HG03460 (cell line): ENCODE measurements around the gene SLK.

Source experiments
- ATAC-seq: cut with Tn5 transposase; IDR thresholded peaks from one replicate; pipeline ENCODE4 v1.9.1; 2021; ENCODE audit not compliant: unreplicated experiment

The SLK gene

DNA sequence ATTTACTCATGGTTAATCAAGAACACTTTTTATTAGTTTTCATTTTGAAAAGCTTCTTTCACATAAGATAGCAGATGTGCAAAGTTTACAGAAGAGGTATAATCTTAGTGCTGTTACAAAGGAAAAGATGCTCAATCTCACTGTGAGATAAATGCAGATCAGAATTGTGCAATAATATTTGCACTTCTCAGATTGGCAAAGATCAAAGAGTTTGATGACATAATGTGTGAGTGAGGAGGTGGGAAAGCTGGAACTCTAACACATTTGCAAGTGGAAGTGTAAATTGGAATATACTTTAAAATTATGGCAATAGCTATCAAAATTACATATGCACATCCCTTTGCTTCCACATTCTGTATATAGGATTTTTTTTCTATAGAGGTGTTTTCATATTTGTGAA, 27.4 kb upstream of the SLK start:
- ATAC-seq: no peak

- ATAC-seq: no peak
Measured at GRCh38 chr10:103941801-103942200, 25.1 kb upstream of the SLK start.

GRCh38 chr10:103942866-103943265, 24.1 kb upstream of the SLK start:
- no peak for ATAC-seq

DNA sequence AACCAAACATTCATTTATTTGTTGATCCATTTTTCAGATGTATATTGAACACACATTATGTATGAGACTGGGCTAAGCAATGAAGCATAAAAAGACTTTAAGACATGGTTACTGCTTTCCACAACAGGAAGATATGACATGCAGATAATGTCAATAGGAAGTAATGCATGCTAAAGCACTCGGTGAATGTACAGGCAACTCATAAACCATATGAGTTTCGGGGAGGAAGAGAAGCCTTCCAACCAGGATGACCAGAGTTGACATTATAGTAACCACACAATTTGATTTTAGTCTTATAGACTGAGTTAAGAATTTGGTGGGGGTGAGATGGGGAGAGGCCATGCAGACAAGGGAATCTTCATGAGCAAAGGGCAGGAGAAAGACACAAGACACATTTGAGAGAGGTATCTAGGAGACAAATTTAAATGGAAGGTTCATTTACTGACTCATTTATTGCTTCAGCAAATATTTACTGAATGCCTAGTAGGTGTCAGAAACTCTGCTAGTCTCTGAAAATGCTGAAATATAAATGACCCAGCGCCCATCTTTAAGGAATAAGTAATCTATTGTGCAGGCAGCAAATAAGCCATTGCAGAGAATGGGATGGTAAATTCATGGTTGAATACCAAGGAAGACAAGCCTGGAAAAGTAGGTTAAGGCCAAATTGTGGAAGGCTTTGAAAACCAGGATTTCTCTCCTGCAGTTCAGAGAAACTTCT, 19.0 kb upstream of the SLK start:
- no peak for ATAC-seq

DNA sequence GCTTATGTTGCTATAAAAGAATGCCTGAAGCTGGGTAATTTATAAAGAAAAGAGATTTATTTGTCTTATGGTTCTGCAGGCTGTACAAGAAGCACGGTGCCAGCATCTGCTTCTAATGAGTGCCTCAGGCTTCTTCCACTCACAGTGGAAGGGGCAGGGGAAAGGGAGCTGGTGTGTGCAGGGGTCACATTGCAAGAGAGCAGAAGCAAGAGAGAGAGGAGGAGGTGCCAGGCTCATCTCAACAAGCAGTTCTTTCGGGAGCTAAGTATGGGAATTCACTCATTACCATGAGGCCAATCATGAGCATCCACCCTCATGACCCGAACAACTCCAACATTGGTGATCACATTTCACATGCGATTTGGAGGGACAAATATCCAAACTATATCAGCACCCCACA, 17.2 kb upstream of the SLK start:
- ATAC-seq: no peak

- ATAC-seq: no peak
Measured at GRCh38 chr10:103951183-103951582, 15.8 kb upstream of the SLK start.

DNA sequence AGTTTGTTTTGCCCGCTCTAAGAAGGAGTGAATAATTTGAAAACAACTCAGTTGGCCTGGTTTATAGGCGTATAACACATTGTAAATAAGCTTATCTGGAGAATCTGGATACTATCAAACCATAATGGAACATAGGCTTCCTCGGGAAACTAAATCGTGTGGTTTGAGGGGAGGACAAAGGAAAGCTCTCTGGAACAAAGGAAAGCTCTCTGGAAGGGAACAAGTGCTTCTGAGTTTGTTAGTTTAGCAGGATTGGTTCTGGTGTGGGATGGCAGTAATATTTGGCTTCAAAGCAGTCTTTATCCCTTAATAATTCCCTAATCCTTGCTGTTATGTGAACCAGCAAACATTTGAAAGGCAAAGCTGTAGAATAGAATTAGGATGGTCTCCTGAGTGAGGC, 15.0 kb upstream of the SLK start:
- ATAC-seq: no peak

GRCh38 chr10:103954543-103954942, 12.4 kb upstream of the SLK start:
- ATAC-seq: no peak

DNA sequence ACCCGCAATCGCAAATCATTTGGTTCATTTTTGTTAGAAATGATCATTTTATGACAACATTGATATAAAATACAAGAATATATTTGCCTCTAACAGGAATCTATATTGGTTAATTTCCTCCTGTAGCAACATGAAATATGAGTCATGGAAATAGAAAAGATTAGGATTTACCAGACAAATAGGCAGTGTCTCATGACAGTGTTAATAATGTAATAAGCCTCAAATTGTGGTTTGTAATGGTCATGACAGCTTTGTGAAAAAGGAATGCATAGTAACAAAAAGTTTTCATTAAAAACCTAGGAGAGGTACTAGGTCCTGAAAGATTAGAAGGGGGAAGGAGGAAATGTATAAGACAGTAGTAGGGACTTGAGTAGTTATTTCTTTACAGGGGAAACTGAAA, 7.9 kb upstream of the SLK start:
- ATAC-seq: no peak

- no peak for ATAC-seq
Measured at GRCh38 chr10:103960103-103960502, 6.8 kb upstream of the SLK start.

GRCh38 chr10:103967448-103968071, 620 bp downstream of the SLK start:
- ATAC-seq: peak; percentile 40

DNA sequence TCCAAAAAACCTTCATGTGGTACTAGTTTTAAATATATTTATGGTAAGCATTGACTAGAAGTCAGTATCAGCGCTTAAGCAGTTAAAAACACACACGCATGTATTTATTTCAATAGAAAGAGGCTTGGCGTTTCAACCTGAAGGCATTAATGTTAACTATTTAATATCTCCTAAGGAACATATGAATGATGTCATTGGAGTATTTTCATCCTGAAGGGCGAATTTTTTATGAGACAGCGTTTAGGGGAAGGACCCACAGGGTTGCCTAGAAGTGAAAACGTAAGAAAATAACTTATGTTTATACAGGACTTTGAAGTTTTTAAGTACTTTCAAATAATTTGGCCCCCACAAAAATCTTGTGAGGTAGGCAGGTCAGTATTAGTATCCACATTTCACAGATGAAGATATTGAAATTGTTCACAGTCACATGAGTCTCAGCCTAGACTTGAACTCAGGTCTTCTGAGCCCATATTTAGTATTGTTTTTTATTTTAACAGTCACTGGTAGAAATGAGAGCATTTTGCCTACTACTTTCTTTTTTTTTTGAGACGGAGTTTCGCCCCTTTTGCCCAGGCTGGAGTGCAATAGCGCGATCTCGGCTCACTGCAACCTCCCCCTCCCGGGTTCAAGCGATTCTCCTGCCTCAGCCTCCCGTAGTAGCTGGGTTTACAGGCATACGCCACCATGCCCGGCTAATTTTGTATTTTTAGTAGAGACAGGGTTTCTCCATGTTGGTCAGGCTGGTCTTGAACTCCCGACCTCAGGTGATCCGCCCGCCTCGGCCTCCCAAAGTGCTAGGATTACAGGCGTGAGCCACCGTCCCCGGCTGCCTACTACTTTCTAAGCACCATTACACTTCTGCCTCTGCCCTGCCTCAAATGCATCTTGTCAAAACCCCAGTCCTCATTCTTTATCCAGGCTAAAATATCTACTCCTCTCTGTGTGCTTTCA, 1.8 kb downstream of the SLK start:
- ATAC-seq: no peak

- no peak for ATAC-seq
Measured at GRCh38 chr10:103969436-103969835, 2.5 kb downstream of the SLK start.

GRCh38 chr10:103969857-103970627, 3.1 kb downstream of the SLK start:
- ATAC-seq: no peak

DNA sequence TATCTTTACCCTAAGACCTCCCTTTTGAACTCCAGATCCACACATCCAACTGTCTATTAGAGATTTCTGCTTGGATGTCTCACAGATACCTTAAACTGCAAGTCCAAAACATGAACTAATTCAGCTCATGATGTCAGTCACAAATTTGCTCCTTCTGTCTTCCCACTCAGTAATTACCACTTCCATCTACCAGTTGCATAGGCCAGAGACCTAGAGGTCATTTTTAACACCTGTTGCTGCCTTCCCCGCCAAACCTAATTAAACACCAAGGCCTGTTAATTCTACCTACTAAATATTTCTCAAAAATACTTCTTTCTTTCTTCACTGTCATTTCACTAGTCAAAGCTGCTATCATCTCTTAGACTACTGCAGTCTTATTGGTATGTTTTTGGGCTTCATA, 8.2 kb downstream of the SLK start:
- ATAC-seq: no peak

DNA sequence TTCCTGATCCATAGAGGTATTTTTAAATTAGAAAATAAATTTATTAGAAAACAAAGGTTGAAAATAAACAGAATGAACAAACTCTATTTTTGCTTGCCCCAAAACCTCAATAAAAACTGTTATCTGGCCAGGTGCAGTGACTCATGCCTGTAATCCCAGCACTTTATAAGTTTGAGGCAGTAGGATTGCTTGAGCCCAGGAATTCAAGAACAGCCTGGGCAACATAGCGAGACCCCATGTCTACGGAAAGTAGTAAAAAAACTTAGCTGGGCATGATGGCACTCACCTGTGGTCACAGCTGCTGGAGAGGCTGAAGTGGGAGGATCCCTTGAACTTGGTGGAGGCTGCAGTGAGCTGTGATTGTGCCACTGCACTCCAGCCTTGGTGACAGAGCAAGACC, 10.3 kb downstream of the SLK start:
- ATAC-seq: no peak

GRCh38 chr10:103979530-103979929, 12.6 kb downstream of the SLK start:
- ATAC-seq: no peak

DNA sequence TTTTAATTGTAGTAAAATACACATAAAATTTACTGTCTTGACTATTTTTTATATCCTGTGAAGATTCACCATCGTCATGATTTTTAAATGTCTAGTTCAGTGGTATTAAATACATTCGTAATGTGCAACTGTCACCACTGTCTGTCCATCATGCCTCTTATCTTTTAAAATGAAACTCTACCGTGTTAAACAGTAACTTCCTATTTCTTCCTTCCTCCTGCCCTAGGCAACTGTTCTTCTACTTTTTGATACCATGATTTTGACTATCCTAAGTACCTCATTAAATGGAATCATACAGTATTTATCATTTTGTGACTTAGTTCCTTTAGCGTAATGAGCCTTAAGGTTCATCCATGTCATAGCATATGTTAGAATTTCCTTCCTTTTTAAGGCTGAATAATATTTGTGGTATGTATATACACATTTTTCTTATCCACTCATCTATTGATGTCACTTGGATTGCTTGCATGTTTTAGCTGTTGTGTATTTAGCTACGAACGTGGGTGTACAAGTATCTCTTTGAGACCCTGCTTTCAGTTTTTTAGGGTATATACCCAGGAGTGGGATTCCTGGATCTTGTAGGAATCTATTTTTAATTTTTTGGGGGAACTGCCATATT, 13.5 kb downstream of the SLK start:
- no peak for ATAC-seq

- no peak for ATAC-seq
Measured at GRCh38 chr10:103982639-103983038, 15.7 kb downstream of the SLK start.

GRCh38 chr10:103983367-103983911, 16.5 kb downstream of the SLK start:
- peak; percentile 90 for ATAC-seq
